ENCODE measurements around the gene PLD1. TPM values are rescaled to one million over a fixed set of nuclear protein-coding genes. Genes with fewer than 3 reads are reported as not detected.

The PLD1 gene
- total RNA-seq, 4 donors from 2014 or later: 49.0 to 66.0 (median 55.1) TPM

GRCh38 chr3:171827385-171827784, 17.1 kb upstream of the PLD1 start:
- peaks cover 31% of the 10 kb centered on the region for H3K4me1 ChIP-seq
- H3K9me3 ChIP-seq: no peaks in the 10 kb centered on the region
- no peak overlapping the region for H3K27ac ChIP-seq
- WGBS: 100% methylated on average over 3 of the region's 3 CpGs
- no peak overlapping the region for H3K4me3 ChIP-seq
- TF ChIP-seq CTCF (IDR thresholded peaks at IDR 0.05) (no peak), EP300 (IDR thresholded peaks at IDR 0.05) (no peak), POLR2A (IDR thresholded peaks at IDR 0.05) (no peak), POLR2AphosphoS5 (IDR thresholded peaks at IDR 0.05) (no peak)
- no peaks in the 10 kb centered on the region for H3K27me3 ChIP-seq
- DNase-seq (ENCODE audit: low spot score in 2 of 2): no peak
- H3K36me3 ChIP-seq: no peaks in the 10 kb centered on the region

GRCh38 chr3:171825222-171825828, 15.0 kb upstream of the PLD1 start:
- H3K36me3 ChIP-seq: no peaks in the 10 kb centered on the region
- H3K27me3 ChIP-seq: no peaks in the 10 kb centered on the region
- H3K4me3 ChIP-seq: no peak overlapping the region
- 59% methylated on average over 5 of the region's 5 CpGs for WGBS
- TF ChIP-seq POLR2A (IDR thresholded peaks at IDR 0.05): no peak
- peak in 1 of 3 donors; percentile 70 for TF ChIP-seq POLR2AphosphoS5 (IDR thresholded peaks at IDR 0.05)
- no peak for DNase-seq (ENCODE audit: low spot score in 2 of 2)
- H3K27ac ChIP-seq: peak overlapping the region; percentile 48
- H3K4me1 ChIP-seq: peaks cover 29% of the 10 kb centered on the region
- no peaks in the 10 kb centered on the region for H3K9me3 ChIP-seq

GRCh38 chr3:171824824-171825221, 14.5 kb upstream of the PLD1 start:
- Histone ChIP-seq H3K27ac (peak overlapping the region; percentile 48), H3K36me3 (no peaks in the 10 kb centered on the region), H3K4me1 (peaks cover 24% of the 10 kb centered on the region), H3K9me3 (no peaks in the 10 kb centered on the region), H3K27me3 (no peaks in the 10 kb centered on the region), H3K4me3 (no peak overlapping the region)
- 82% methylated on average over 7 of the region's 7 CpGs for WGBS
- no peak for DNase-seq (ENCODE audit: low spot score in 2 of 2)
- TF ChIP-seq POLR2A (IDR thresholded peaks at IDR 0.05) (no peak), POLR2AphosphoS5 (IDR thresholded peaks at IDR 0.05) (no peak), EP300 (IDR thresholded peaks at IDR 0.05) (no peak), CTCF (IDR thresholded peaks at IDR 0.05) (no peak)

- TF ChIP-seq POLR2AphosphoS5 (IDR thresholded peaks at IDR 0.05) (no peak), CTCF (IDR thresholded peaks at IDR 0.05) (no peak), POLR2A (IDR thresholded peaks at IDR 0.05) (no peak), EP300 (IDR thresholded peaks at IDR 0.05) (no peak)
- 78% methylated on average over 6 of the region's 6 CpGs for WGBS
- no peak overlapping the region for H3K27ac ChIP-seq
- no peak for DNase-seq (ENCODE audit: low spot score in 2 of 2)
- H3K4me1 ChIP-seq: peaks cover 17% of the 10 kb centered on the region
- H3K27me3 ChIP-seq: no peaks in the 10 kb centered on the region
- no peaks in the 10 kb centered on the region for H3K9me3 ChIP-seq
- no peaks in the 10 kb centered on the region for H3K36me3 ChIP-seq
- no peak overlapping the region for H3K4me3 ChIP-seq
Measured at GRCh38 chr3:171824116-171824515, 13.8 kb upstream of the PLD1 start.

GRCh38 chr3:171822431-171823106, 12.3 kb upstream of the PLD1 start:
- DNase-seq (ENCODE audit: low spot score in 2 of 2): no peak
- Histone ChIP-seq H3K4me3 (no peak overlapping the region), H3K27ac (no peak overlapping the region), H3K9me3 (no peaks in the 10 kb centered on the region), H3K36me3 (no peaks in the 10 kb centered on the region), H3K27me3 (no peaks in the 10 kb centered on the region), H3K4me1 (peaks cover 15% of the 10 kb centered on the region)
- WGBS: 95% methylated on average over 4 of the region's 4 CpGs
- TF ChIP-seq EP300 (IDR thresholded peaks at IDR 0.05) (no peak), POLR2A (IDR thresholded peaks at IDR 0.05) (no peak), CTCF (IDR thresholded peaks at IDR 0.05) (no peak), POLR2AphosphoS5 (IDR thresholded peaks at IDR 0.05) (no peak)
